HepG2 (cell line): Measurements from ENCODE around the gene SCGB1D4. TPM values are rescaled to one million over a fixed set of nuclear protein-coding genes. Genes with fewer than 3 reads are reported as not detected.

Source experiments
- ATAC-seq: fragments of 200-7000 bp; cut with Tn5 transposase; 3 replicates; pipeline ENCODE4 v1.9.1; 2020; ENCODE audit warnings: mild to moderate bottlenecking, moderate library complexity
- BruUV-seq: library from RNA; stranded (reverse); fragments of 400-500 nt; replicated peaks from 2 replicates; lab custom pipeline; 2021; lab: Mats Ljungman, UMichigan
- CTCF ChIA-PET: fragments of 300-600 bp; formaldehyde crosslinking; extraction: SDS; loops from one replicate; lab custom pipeline; 2021; ENCODE audit warnings: low total read pairs, inconsistent platforms, low intra/inter-chr PET ratio; lab: Yijun Ruan, JAX
- POLR2A ChIA-PET: fragments of 350-600 bp; sonication (Branson Sonifier 250); formaldehyde crosslinking; loops from one replicate; lab custom pipeline; 2020; ENCODE audit warnings: antibody characterized with exemption, inconsistent platforms; lab: Yijun Ruan, JAX
- DNase-seq: peaks from one replicate; pipeline ENCODE4 v3.0.0-alpha.2; 2015; ENCODE audit warnings: low spot score
- FAIRE-seq: peaks from 3 replicates; lab custom pipeline; 2011; peaks lifted over from hg19 to GRCh38; lab: Jason Lieb, UNC
- H2AFZ ChIP-seq: one replicate; pipeline ENCODE4 v1.6.1; 2011; ENCODE audit warnings: low read length, inconsistent platforms
- H3K27ac ChIP-seq: fragments of 300-600 bp; 3 replicates; pipeline ENCODE4 v1.8.0; 2011; ENCODE audit warnings: mixed run types, mild to moderate bottlenecking, mixed read lengths, low read length, inconsistent platforms; ENCODE audit not compliant: insufficient read depth; ENCODE audit errors: extremely low read length
- H3K27me3 ChIP-seq, 2 experiments: fragments of 200-600 bp in 1 of 2; 2 replicates in 1 of 2; 3 replicates in 1 of 2; pipeline versions ENCODE4 v1.6.0 to v1.8.0; 2011; ENCODE audit warnings: low read length in 2 of 2, mild to moderate bottlenecking in 2 of 2, moderate library complexity in 2 of 2, inconsistent platforms in 1 of 2; ENCODE audit not compliant: insufficient read depth in 2 of 2, control insufficient read depth in 1 of 2
- H3K36me3 ChIP-seq, 2 experiments: fragments of 200-600 bp in 1 of 2; replicated peaks in 1 of 2; 2 replicates in 1 of 2; 3 replicates in 1 of 2; pipeline versions ENCODE4 v1.5.1 to v1.8.0; 2011; ENCODE audit warnings: low read length in 2 of 2, inconsistent platforms in 1 of 2; ENCODE audit not compliant: insufficient read depth in 2 of 2, control insufficient read depth in 1 of 2
- H3K4me1 ChIP-seq: 2 replicates; pipeline ENCODE4 v1.5.1; 2012; ENCODE audit warnings: low read length, inconsistent platforms; ENCODE audit not compliant: insufficient read depth
- H3K4me2 ChIP-seq: 2 replicates; pipeline ENCODE4 v1.6.0; 2011; ENCODE audit warnings: low read depth, low read length, inconsistent platforms
- H3K4me3 ChIP-seq, 3 experiments: fragments of 200-600 bp in 1 of 3; sonication (generic), shearing (Covaris generic) in 1 of 3; replicated peaks in 1 of 3; 2 replicates each; pipeline ENCODE4 v1.5.1; 2011 to 2016; ENCODE audit warnings: low read length in 3 of 3, inconsistent platforms in 2 of 3, low read depth in 2 of 3, mild to moderate bottlenecking in 2 of 3, control low read depth in 1 of 3, mixed read lengths in 1 of 3; ENCODE audit not compliant: insufficient read depth in 1 of 3
- H3K79me2 ChIP-seq: one replicate; pipeline ENCODE4 v1.6.1; 2011; ENCODE audit warnings: low read length, inconsistent platforms; ENCODE audit not compliant: insufficient read depth
- H3K9ac ChIP-seq: 2 replicates; pipeline ENCODE4 v1.6.0; 2011; ENCODE audit warnings: mild to moderate bottlenecking, low read depth, low read length, inconsistent platforms; ENCODE audit not compliant: insufficient read depth
- H3K9me3 ChIP-seq: 2 replicates; pipeline ENCODE4 v1.5.1; 2012; ENCODE audit warnings: mild to moderate bottlenecking, low read length
- H4K20me1 ChIP-seq: 2 replicates; pipeline ENCODE4 v1.6.0; 2011; ENCODE audit warnings: inconsistent platforms, mild to moderate bottlenecking, low read length, moderate library complexity; ENCODE audit not compliant: insufficient read depth
- ESRRA ChIP-seq: sonication (generic); formaldehyde crosslinking; IDR thresholded peaks from 2 replicates; pipeline ENCODE4 v1.5.1; 2020; ENCODE audit warnings: mild to moderate bottlenecking, low read depth, missing genetic modification reagents
- PHF20 ChIP-seq: sonication (generic); formaldehyde crosslinking; IDR thresholded peaks from 2 replicates; pipeline ENCODE4 v1.5.0; 2020; ENCODE audit warnings: mild to moderate bottlenecking, missing genetic modification reagents
- RXRB ChIP-seq: IDR thresholded peaks from 2 replicates; pipeline ENCODE4 v1.6.1; 2016; ENCODE audit warnings: borderline replicate concordance, missing genetic modification reagents, missing compliant biosample characterization
- SRSF1 ChIP-seq: fragments of 200-400 bp; formaldehyde crosslinking; optimal IDR thresholded peaks from 2 replicates; pipeline ENCODE3; 2017; ENCODE audit warnings: mild to moderate bottlenecking, low read depth, low read length, moderate library complexity
- TBL1XR1 ChIP-seq: fragments of 150-350 bp; IDR thresholded peaks from 2 replicates; pipeline ENCODE4 v1.6.1; 2014; ENCODE audit warnings: borderline replicate concordance, low read length; ENCODE audit not compliant: partially characterized antibody
- ZNF766 ChIP-seq: sonication (generic); formaldehyde crosslinking; IDR thresholded peaks from 2 replicates; pipeline ENCODE4 v1.5.0; 2020; ENCODE audit warnings: missing genetic modification reagents, borderline replicate concordance
- WGBS: methylation state at CpG from one replicate; pipeline ENCODE4 v1.1.6; 2017; ENCODE audit warnings: low lambda C conversion rate; 5-methylcytosine and 5-hydroxymethylcytosine counted together
- in situ Hi-C: cut with HindIII; loops from 2 replicates; pipeline ENCODE4 v1.10.0; 2017; ENCODE audit warnings: low pct_unique_long_range_greater_than_20kb; ENCODE audit not compliant: extremely low pct_ligation_motif_present
- intact Hi-C: fragments of 100-400 bp; cut with micrococcal nuclease; formaldehyde crosslinking; loops from one replicate; pipeline ENCODE4 v1.10.0; 2022; ENCODE audit not compliant: unreplicated experiment
- polyA plus RNA-seq, 8 experiments: library from polyadenylated mRNA; depleted of rRNA in 3 of 8; stranded (reverse) in 7 of 8; unstranded in 1 of 8; fragments of >200 nt; fragmentation: Illumina TruSeq in 4 of 8; extraction: Trizol in 4 of 8; gene quantifications; 2 replicates each; pipeline versions ENCODE4 v1.2.1 to v1.2.3, GENCODE V29; 2011 to 2016; ENCODE audit warnings: low read depth in 4 of 8, missing spikeins in 1 of 8, mixed read lengths in 1 of 8; ENCODE audit not compliant: insufficient read depth in 1 of 8
- total RNA-seq, 5 experiments: library from RNA; depleted of rRNA; stranded (reverse); fragments of >200 nt; fragmentation: Illumina TruSeq; extraction: Trizol; gene quantifications; 2 replicates each; pipeline ENCODE4 v1.2.3, GENCODE V29; 2016; ENCODE audit warnings: low read depth in 1 of 5
- TF ChIP-seq, protein P1 (sequence below): sonication (generic); formaldehyde crosslinking; IDR thresholded peaks from 2 replicates; pipeline ENCODE4 v1.8.0; 2022; ENCODE audit warnings: mild to moderate bottlenecking, missing genetic modification reagents
- TF ChIP-seq, protein P2 (sequence below): sonication (generic); formaldehyde crosslinking; IDR thresholded peaks from 2 replicates; pipeline ENCODE4 v1.5.0; 2020; ENCODE audit warnings: missing genetic modification reagents

SCGB1D4 gene
- total and polyA plus RNA-seq, 2 of the 13 experiments (the other 11 are each of a cell fraction or from before 2014, with no cell fraction given): not detected

DNA sequence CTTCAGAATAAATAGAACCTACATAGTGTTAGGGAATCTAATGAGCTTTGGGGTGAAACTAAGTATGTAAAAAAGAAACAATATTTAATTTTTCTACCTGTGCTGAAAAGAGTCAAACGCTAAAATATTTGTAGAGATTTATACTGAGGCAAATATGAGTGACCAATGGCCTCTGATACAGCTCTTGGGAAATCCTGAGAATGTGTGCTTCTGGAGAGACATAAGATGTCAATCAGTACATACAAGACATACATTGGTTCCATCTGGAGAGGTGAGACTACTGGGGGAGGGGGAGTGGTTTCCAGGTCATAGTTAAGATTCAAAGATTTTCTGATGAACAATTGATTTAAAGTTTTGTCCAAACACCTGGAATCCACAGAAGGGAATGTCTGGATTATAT is 39.3 kb upstream of the SCGB1D4 start:
- peak; percentile 37 for FAIRE-seq
- peaks cover 69% of the 10 kb centered on the region for H3K4me1 ChIP-seq
- peaks cover 12% of the 10 kb centered on the region for H3K79me2 ChIP-seq
- peak overlapping the region; percentile 57 to 82 (median 73) for H3K4me3 ChIP-seq
- intact Hi-C loops: no loop called here
- H3K27me3 ChIP-seq: peaks cover 2 to 23% of the 10 kb centered on the region in 2 experiments; a peak in 2 of 5 replicates
- H3K36me3 ChIP-seq: peaks cover 0 to 13% of the 10 kb centered on the region in 2 experiments; a peak in 1 of 5 replicates
- 0 out of 2 replicates have a peak, but pooled peaks have one; percentile 6 for TF ChIP-seq PHF20 (CRISPR knock-in tag)
- TF ChIP-seq, protein P1, sequence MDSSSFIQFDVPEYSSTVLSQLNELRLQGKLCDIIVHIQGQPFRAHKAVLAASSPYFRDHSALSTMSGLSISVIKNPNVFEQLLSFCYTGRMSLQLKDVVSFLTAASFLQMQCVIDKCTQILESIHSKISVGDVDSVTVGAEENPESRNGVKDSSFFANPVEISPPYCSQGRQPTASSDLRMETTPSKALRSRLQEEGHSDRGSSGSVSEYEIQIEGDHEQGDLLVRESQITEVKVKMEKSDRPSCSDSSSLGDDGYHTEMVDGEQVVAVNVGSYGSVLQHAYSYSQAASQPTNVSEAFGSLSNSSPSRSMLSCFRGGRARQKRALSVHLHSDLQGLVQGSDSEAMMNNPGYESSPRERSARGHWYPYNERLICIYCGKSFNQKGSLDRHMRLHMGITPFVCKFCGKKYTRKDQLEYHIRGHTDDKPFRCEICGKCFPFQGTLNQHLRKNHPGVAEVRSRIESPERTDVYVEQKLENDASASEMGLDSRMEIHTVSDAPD (CRISPR knock-in tag): no peak
- TF ChIP-seq ESRRA (CRISPR knock-in tag): 0 out of 2 replicates have a peak, but pooled peaks have one; percentile 12
- TF ChIP-seq RXRB (CRISPR knock-in tag): no peak
- TF ChIP-seq SRSF1: no peak
- TF ChIP-seq TBL1XR1: no peak
- no peak for TF ChIP-seq ZNF766
- TF ChIP-seq, protein P2, sequence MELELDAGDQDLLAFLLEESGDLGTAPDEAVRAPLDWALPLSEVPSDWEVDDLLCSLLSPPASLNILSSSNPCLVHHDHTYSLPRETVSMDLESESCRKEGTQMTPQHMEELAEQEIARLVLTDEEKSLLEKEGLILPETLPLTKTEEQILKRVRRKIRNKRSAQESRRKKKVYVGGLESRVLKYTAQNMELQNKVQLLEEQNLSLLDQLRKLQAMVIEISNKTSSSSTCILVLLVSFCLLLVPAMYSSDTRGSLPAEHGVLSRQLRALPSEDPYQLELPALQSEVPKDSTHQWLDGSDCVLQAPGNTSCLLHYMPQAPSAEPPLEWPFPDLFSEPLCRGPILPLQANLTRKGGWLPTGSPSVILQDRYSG: no peak
- in situ Hi-C loops: no loop called here
- 3% methylated on average over 1 of the region's 1 CpG for WGBS
- peak overlapping the region; percentile 82 for H3K4me2 ChIP-seq
- no peak for ATAC-seq
- TSS peak; percentile 63 for BruUV-seq
- H2AFZ ChIP-seq: peak overlapping the region; percentile 28
- H4K20me1 ChIP-seq: no peaks in the 10 kb centered on the region
- ChIA-PET CTCF (no interaction called here), POLR2A (interaction anchor here (1.1 kb wide), 1 partner anchor 16 kb away, joined by 3 read pairs; no protein-coding TSS in a partner anchor)
- DNase-seq: no peak
- no peaks in the 10 kb centered on the region for H3K9me3 ChIP-seq
- peak overlapping the region; percentile 39 for H3K27ac ChIP-seq
- peak overlapping the region; percentile 68 for H3K9ac ChIP-seq
